ENCODE data around the gene MYL7. TPM values are rescaled to one million over a fixed set of nuclear protein-coding genes. Genes with fewer than 3 reads are reported as not detected.

The MYL7 gene
- total RNA-seq, 4 donors from 2014 or later = not detected

GRCh38 chr7:44176486-44176885 is 35.4 kb upstream of the MYL7 start:
- TF ChIP-seq CTCF (IDR thresholded peaks at IDR 0.05; ENCODE audit: low read depth) = no peak

GRCh38 chr7:44175730-44176129 is 34.6 kb upstream of the MYL7 start:
- TF ChIP-seq CTCF (IDR thresholded peaks at IDR 0.05; ENCODE audit: low read depth) = no peak

- no peak for TF ChIP-seq CTCF (IDR thresholded peaks at IDR 0.05; ENCODE audit: low read depth)
Measured at GRCh38 chr7:44173911-44174693, 33.0 kb upstream of the MYL7 start.

- TF ChIP-seq CTCF (IDR thresholded peaks at IDR 0.05; ENCODE audit: low read depth) = no peak
Measured at GRCh38 chr7:44172803-44173424, 31.8 kb upstream of the MYL7 start.

GRCh38 chr7:44172352-44172751 is 31.2 kb upstream of the MYL7 start:
- TF ChIP-seq CTCF (IDR thresholded peaks at IDR 0.05; ENCODE audit: low read depth) = no peak

- no peak for TF ChIP-seq CTCF (IDR thresholded peaks at IDR 0.05; ENCODE audit: low read depth)
Measured at GRCh38 chr7:44167920-44168319, 26.8 kb upstream of the MYL7 start.

- no peak for TF ChIP-seq CTCF (IDR thresholded peaks at IDR 0.05; ENCODE audit: low read depth)
Measured at GRCh38 chr7:44163591-44163990, 22.5 kb upstream of the MYL7 start.

Measured in subcutaneous adipose tissue (tissue), 4 donors.